K562 (cell line): ENCODE data around the gene TGFBR2.

Source experiments
- BMI1 ChIP-seq: fragments of 150-350 bp; IDR thresholded peaks from 2 replicates; pipeline ENCODE4 v1.6.1; 2014; ENCODE audit warnings: low read length
- CBX3 ChIP-seq, 2 experiments: IDR thresholded peaks; 1 replicate in 1 of 2; 2 replicates in 1 of 2; pipeline ENCODE4 v1.6.1; 2012; ENCODE audit warnings: inconsistent platforms in 2 of 2, low read length in 2 of 2, borderline replicate concordance in 1 of 2, control low read depth in 1 of 2
- CUX1 ChIP-seq: fragments of 200-800 bp; sonication (Bioruptor generic); IDR thresholded peaks from 2 replicates; pipeline ENCODE4 v1.6.1; 2016; ENCODE audit warnings: missing genetic modification characterization, missing compliant biosample characterization
- FOXA1 ChIP-seq: fragments of 450-650 bp; IDR thresholded peaks from 2 replicates; pipeline ENCODE4 v1.6.1; 2016; ENCODE audit warnings: mild to moderate bottlenecking, borderline replicate concordance
- FOXP4 ChIP-seq: sonication (generic); formaldehyde crosslinking; IDR thresholded peaks from 2 replicates; pipeline ENCODE4 v1.8.0; 2022; ENCODE audit warnings: mild to moderate bottlenecking, missing genetic modification reagents, borderline replicate concordance
- GABPA ChIP-seq: fragments of 200-800 bp; sonication (Bioruptor generic); conservative IDR thresholded peaks from 2 replicates; pipeline ENCODE4 v1.6.1; 2016; ENCODE audit warnings: low read depth, missing genetic modification characterization, missing compliant biosample characterization
- NR2C2 ChIP-seq, 2 experiments: fragments of 200-800 bp in 1 of 2; sonication (Bioruptor generic) in 1 of 2; sonication (generic) in 1 of 2; formaldehyde crosslinking in 1 of 2; IDR thresholded peaks; 2 replicates each; pipeline versions ENCODE4 v1.6.1 to v1.8.0; 2016 to 2022; ENCODE audit warnings: mild to moderate bottlenecking in 1 of 2, missing compliant biosample characterization in 1 of 2, missing genetic modification characterization in 1 of 2, missing genetic modification reagents in 1 of 2
- POLR2A ChIP-seq: fragments of 450-650 bp; conservative IDR thresholded peaks from 2 replicates; pipeline ENCODE4 v1.6.1; 2016
- RBM22 ChIP-seq: fragments of 200-400 bp; formaldehyde crosslinking; IDR thresholded peaks from 2 replicates; pipeline ENCODE4 v1.6.1; 2018; ENCODE audit warnings: low read length, low read depth; ENCODE audit not compliant: poor library complexity, severe bottlenecking
- YY1 ChIP-seq, 3 experiments: IDR thresholded peaks; 2 replicates each; pipeline ENCODE4 v1.6.1; 2011; ENCODE audit warnings: low read length in 2 of 3, mild to moderate bottlenecking in 2 of 3, moderate library complexity in 2 of 3, borderline replicate concordance in 1 of 3, control low read depth in 1 of 3, low read depth in 1 of 3; ENCODE audit not compliant: insufficient read depth in 3 of 3, insufficient replicate concordance in 2 of 3, control insufficient read depth in 1 of 3, insufficient read length in 1 of 3; ENCODE audit errors: extremely low read depth in 1 of 3
- TF ChIP-seq, protein P1 (sequence below): fragments of 250-450 bp; sonication (Bioruptor Pico); IDR thresholded peaks from 2 replicates; pipeline ENCODE4 v1.8.0; 2021; ENCODE audit warnings: mild to moderate bottlenecking, moderate library complexity

DNA sequence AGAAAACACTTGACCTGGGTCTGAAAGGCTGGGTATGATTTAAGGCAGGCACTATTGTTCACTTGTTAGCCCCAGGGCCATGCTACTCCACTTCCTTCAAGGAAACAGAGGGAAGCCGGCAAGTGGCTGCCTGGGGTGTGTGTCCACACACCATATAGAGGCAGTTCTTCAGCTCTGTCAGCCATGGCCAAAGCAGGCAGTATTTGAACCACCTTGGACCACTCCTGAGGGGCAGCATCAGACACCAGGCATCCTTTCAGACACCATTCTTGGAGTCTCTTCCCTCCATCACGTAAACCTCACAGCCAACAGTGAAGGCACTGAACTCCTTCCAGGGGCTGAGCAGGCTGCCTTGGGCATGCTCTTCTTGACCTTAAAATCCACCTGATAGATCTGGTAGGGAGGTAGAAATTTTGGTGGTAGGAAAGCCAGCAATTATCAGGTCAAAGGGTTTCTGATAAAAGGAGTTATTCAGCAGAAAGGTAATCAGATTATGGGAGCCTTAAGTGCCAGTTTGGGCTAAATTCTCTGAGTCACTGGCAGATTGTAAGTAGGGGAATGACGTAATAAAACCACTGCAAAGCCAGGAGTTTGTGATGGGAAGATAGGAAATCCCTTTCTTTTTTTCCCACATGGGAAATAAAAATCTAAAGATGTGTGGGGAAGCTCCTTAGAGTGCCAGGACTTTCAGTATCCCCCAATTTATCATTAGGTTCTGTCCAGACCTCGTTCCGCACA, 20.2 kb downstream of the TGFBR2 start:
- TF ChIP-seq NR2C2 (CRISPR knock-in tag; IDR thresholded peaks at IDR 0.05) (no peak), NR2C2 (tag; IDR thresholded peaks at IDR 0.05) (no peak), BMI1 (no peak), RBM22 (no peak), GABPA (tag) (no peak), CBX3 (IDR thresholded peaks at IDR 0.05; ENCODE audit: borderline replicate concordance in 1 of 2, low read length in 2 of 2) (no peak), YY1 (IDR thresholded peaks at IDR 0.05; ENCODE audit: borderline replicate concordance in 1 of 3, control insufficient read depth in 1 of 3, extremely low read depth in 1 of 3, insufficient read depth in 3 of 3, insufficient read length in 1 of 3, insufficient replicate concordance in 2 of 3, low read depth in 1 of 3, low read length in 2 of 3) (no peak), FOXP4 (no peak), FOXA1 (no peak), CUX1 (CRISPR knock-in tag) (no peak), POLR2A (no peak)
- TF ChIP-seq, protein P1, sequence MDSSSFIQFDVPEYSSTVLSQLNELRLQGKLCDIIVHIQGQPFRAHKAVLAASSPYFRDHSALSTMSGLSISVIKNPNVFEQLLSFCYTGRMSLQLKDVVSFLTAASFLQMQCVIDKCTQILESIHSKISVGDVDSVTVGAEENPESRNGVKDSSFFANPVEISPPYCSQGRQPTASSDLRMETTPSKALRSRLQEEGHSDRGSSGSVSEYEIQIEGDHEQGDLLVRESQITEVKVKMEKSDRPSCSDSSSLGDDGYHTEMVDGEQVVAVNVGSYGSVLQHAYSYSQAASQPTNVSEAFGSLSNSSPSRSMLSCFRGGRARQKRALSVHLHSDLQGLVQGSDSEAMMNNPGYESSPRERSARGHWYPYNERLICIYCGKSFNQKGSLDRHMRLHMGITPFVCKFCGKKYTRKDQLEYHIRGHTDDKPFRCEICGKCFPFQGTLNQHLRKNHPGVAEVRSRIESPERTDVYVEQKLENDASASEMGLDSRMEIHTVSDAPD (CRISPR knock-in tag) = no peak
